ENCODE measurements around the gene LY6G6C. TPM values are rescaled to one million over a fixed set of nuclear protein-coding genes. Genes with fewer than 3 reads are reported as not detected.
A peak's percentile ranks its signal among the peaks of the same experiment; 100 is the strongest.

Gene LY6G6C
- total and polyA plus RNA-seq, 10 of the 15 experiments (the other 5 are each of a cell fraction or from before 2014, with no cell fraction given) = not detected

DNA sequence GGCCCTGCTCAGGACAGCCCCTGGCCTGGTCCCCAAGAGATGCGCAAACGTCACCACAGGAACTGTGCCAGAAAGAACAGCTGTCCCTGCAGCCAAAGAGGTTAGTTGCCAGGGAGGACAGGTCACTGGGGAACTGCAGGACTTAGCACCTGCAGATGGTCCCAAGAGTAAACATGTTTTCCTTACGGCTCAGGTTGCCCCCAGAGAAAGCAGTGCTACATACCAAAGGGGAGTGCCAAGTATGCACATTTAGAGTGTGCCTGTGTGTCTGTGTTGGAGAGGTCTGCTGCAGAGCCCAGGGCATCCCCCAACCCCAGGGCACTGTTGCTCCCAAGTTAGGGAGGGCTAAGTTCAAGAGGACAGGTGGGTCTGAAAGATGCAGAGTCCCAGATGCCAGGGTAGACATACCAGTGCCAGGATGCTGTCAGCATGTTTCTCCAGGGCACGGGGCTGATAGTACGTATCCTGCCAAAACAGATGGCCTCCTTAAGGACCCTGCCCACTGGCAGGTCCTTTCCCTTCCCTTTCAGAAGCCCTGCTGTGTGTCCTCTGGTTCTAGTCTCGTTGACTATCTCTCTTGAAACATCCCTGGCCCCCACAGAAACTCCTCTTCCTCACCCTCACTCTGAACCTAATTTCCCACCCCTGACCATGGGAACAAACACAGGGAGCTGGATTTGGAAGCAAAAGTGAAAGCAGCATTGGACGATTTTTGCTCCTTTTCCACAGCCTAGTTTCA lies 19.7 kb downstream of the LY6G6C start:
- TF ChIP-seq PAX8 (IDR thresholded peaks at IDR 0.05) = no peak
- TF ChIP-seq BCL11A (IDR thresholded peaks at IDR 0.05; ENCODE audit: low read depth, low read length) = no peak
- peaks cover 17% of the 10 kb centered on the region for H3K79me2 ChIP-seq (ENCODE audit: control insufficient read depth, insufficient read depth, low read length)
- RAD21 ChIA-PET (ENCODE audit: unreplicated experiment) = interaction anchor here (1.4 kb wide), 1 partner anchor 29 kb away, joined by 4 read pairs; no protein-coding TSS in a partner anchor

DNA sequence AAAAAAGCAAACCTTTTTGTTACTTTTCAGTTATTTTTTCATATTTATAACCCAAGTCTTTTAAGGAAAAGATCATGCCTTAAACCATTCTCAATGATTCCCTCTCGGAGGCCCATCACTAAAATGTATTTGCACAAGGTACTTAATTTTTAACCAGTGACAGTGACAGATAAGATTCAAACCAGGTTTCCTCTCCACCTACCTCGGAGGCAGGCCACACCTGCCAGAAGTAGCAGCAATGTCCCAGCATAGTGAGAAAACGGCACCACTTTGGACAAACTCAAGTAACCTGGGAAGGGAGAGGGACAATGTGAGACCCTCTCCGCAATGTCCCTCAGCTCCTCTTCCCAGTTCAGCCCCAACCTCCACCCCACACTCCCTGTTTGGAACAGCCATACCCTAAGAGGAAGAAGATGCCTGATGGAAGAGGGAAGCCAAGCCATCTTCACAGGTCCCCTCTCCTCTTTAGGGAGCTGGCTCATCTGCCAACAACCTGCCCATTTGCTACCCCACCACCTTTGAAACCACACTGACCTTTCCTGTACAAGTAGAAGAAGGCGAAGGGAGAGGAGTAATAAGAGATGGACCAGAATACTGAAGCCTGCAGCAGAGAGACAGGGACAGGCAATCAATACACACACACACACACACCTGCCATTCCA lies 20.7 kb downstream of the LY6G6C start:
- POLR2A ChIA-PET = interaction anchor here (0.5 to 3.2 kb wide), 3 partner anchors 37 to 108 kb away, joined by 3 to 23 read pairs (median 5); partner anchors contain the start of gene CLIC1
- TF ChIP-seq CBX5 (IDR thresholded peaks at IDR 0.05; ENCODE audit: low read depth) (no peak), SIX5 (IDR thresholded peaks at IDR 0.05; ENCODE audit: low read depth, low read length, severe bottlenecking) (no peak), MEF2B (IDR thresholded peaks at IDR 0.05; ENCODE audit: partially characterized antibody, poor library complexity, severe bottlenecking) (no peak), GABPA (IDR thresholded peaks at IDR 0.05; ENCODE audit: low read depth) (no peak), SP1 (IDR thresholded peaks at IDR 0.05; ENCODE audit: low read depth, low read length) (no peak), HDAC2 (IDR thresholded peaks at IDR 0.05) (no peak), SIN3A (IDR thresholded peaks at IDR 0.05; ENCODE audit: low read depth, low read length) (no peak), TCF12 (IDR thresholded peaks at IDR 0.05; ENCODE audit: low read depth, low read length) (no peak), ESRRA (IDR thresholded peaks at IDR 0.05; ENCODE audit: low read length) (no peak)
- TF ChIP-seq, protein P1, sequence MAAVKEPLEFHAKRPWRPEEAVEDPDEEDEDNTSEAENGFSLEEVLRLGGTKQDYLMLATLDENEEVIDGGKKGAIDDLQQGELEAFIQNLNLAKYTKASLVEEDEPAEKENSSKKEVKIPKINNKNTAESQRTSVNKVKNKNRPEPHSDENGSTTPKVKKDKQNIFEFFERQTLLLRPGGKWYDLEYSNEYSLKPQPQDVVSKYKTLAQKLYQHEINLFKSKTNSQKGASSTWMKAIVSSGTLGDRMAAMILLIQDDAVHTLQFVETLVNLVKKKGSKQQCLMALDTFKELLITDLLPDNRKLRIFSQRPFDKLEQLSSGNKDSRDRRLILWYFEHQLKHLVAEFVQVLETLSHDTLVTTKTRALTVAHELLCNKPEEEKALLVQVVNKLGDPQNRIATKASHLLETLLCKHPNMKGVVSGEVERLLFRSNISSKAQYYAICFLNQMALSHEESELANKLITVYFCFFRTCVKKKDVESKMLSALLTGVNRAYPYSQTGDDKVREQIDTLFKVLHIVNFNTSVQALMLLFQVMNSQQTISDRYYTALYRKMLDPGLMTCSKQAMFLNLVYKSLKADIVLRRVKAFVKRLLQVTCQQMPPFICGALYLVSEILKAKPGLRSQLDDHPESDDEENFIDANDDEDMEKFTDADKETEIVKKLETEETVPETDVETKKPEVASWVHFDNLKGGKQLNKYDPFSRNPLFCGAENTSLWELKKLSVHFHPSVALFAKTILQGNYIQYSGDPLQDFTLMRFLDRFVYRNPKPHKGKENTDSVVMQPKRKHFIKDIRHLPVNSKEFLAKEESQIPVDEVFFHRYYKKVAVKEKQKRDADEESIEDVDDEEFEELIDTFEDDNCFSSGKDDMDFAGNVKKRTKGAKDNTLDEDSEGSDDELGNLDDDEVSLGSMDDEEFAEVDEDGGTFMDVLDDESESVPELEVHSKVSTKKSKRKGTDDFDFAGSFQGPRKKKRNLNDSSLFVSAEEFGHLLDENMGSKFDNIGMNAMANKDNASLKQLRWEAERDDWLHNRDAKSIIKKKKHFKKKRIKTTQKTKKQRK (IDR thresholded peaks at IDR 0.05; ENCODE audit: low read depth, low read length) = no peak

More for the DNA sequence above, 19.7 kb downstream of the LY6G6C start:
- Histone ChIP-seq H3K4me2 (ENCODE audit: control insufficient read depth, insufficient read depth) (peak overlapping the region; percentile 81), H2AFZ (ENCODE audit: control insufficient read depth, low read depth, low read length) (peak overlapping the region; percentile 57; the same call in 1 of the 2 replicates), H3K4me3 (peak overlapping the region; percentile 96), H3K9ac (ENCODE audit: control insufficient read depth, insufficient read depth, low read length) (peak overlapping the region; percentile 69), H3K4me1 (ENCODE audit: control insufficient read depth, insufficient read depth, low read length) (peaks cover 9% of the 10 kb centered on the region; the same call in 1 of the 2 replicates), H3K36me3 (ENCODE audit: control insufficient read depth in 2 of 2, insufficient read depth in 2 of 2, low read length in 1 of 2) (peaks cover 0 to 5% of the 10 kb centered on the region in 2 experiments; a peak in 2 of 4 replicates), H4K20me1 (ENCODE audit: control insufficient read depth, insufficient read depth) (no peaks in the 10 kb centered on the region), H3K27me3 (replicated peaks in 1 of 2; ENCODE audit: control insufficient read depth in 2 of 2, insufficient read depth in 2 of 2, low read length in 1 of 2) (no peaks in the 10 kb centered on the region), H3K27ac (ENCODE audit: control insufficient read depth, insufficient read depth) (peak overlapping the region; percentile 91), H3K9me3 (replicated peaks; ENCODE audit: control insufficient read depth, insufficient read depth, low read length) (no peaks in the 10 kb centered on the region)
- FAIRE-seq (no peak), ATAC-seq (no peak), DNase-seq (ENCODE audit: low read depth, low spot score) (no peak)
- WGBS (ENCODE audit: insufficient coverage, insufficient replicate concordance, low lambda C conversion rate, missing lambda C conversion rate) = 21% methylated on average over 7 of the region's 7 CpGs
- CTCF ChIA-PET = interaction anchor here (0.6 to 1.3 kb wide), 4 partner anchors 32 to 103 kb away, joined by 3 to 4 read pairs (median 4); no protein-coding TSS in a partner anchor
- in situ Hi-C loops (cut with MboI) (no loop called here), intact Hi-C loops (cut with micrococcal nuclease; ENCODE audit: unreplicated experiment) (loop anchor here (2.0 kb wide), 1 partner anchor 37 kb away; no protein-coding TSS in a partner anchor)
- SMC1A ChIA-PET (ENCODE audit: uncharacterized antibody, unreplicated experiment) = interaction anchor here (0.7 to 3.1 kb wide), 5 partner anchors 11 to 428 kb away, joined by 3 to 18 read pairs (median 3); partner anchors contain the start of genes CLIC1 and DDX39B
- BruUV-seq (replicated peaks) = no TSS peak
- POLR2A ChIA-PET = interaction anchor here (1.4 to 3.2 kb wide), 6 partner anchors 36 to 196 kb away, joined by 3 to 23 read pairs (median 8); partner anchors contain the start of genes CLIC1, DDX39B, EHMT2 and GPANK1

More for the DNA sequence above, 20.7 kb downstream of the LY6G6C start:
- Histone ChIP-seq H3K36me3 (ENCODE audit: control insufficient read depth in 2 of 2, insufficient read depth in 2 of 2, low read length in 1 of 2) (peaks cover 0 to 8% of the 10 kb centered on the region in 2 experiments; a peak in 2 of 4 replicates), H3K9ac (ENCODE audit: control insufficient read depth, insufficient read depth, low read length) (no peak overlapping the region), H4K20me1 (ENCODE audit: control insufficient read depth, insufficient read depth) (no peaks in the 10 kb centered on the region), H2AFZ (ENCODE audit: control insufficient read depth, low read depth, low read length) (no peak overlapping the region), H3K4me2 (ENCODE audit: control insufficient read depth, insufficient read depth) (peak overlapping the region; percentile 81; the same call in 1 of the 2 replicates), H3K4me1 (ENCODE audit: control insufficient read depth, insufficient read depth, low read length) (peaks cover 9% of the 10 kb centered on the region; the same call in 1 of the 2 replicates), H3K27me3 (replicated peaks in 1 of 2; ENCODE audit: control insufficient read depth in 2 of 2, insufficient read depth in 2 of 2, low read length in 1 of 2) (no peaks in the 10 kb centered on the region), H3K79me2 (ENCODE audit: control insufficient read depth, insufficient read depth, low read length) (peaks cover 17% of the 10 kb centered on the region), H3K9me3 (replicated peaks; ENCODE audit: control insufficient read depth, insufficient read depth, low read length) (no peaks in the 10 kb centered on the region), H3K27ac (ENCODE audit: control insufficient read depth, insufficient read depth) (no peak overlapping the region), H3K4me3 (peak overlapping the region; percentile 96; the same call in 1 of the 2 replicates)
- ChIA-PET SMC1A (ENCODE audit: uncharacterized antibody, unreplicated experiment) (interaction anchor here (1.1 kb wide), 1 partner anchor 10 kb away, joined by 3 read pairs; no protein-coding TSS in a partner anchor), CTCF (interaction anchor here (0.7 to 1.3 kb wide), 2 partner anchors 33 to 69 kb away, joined by 4 read pairs; no protein-coding TSS in a partner anchor), RAD21 (ENCODE audit: unreplicated experiment) (no interaction called here)
- FAIRE-seq (no peak), DNase-seq (ENCODE audit: low read depth, low spot score) (no peak), ATAC-seq (no peak)
- intact Hi-C loops (cut with micrococcal nuclease; ENCODE audit: unreplicated experiment) (no loop called here), in situ Hi-C loops (cut with MboI) (no loop called here)
- BruUV-seq (replicated peaks) = no TSS peak
- 88% methylated on average over 5 of the region's 5 CpGs for WGBS (ENCODE audit: insufficient coverage, insufficient replicate concordance, low lambda C conversion rate, missing lambda C conversion rate)

All from GM12878 (cell line).